OCI-LY7 (cell line): ENCODE measurements around the gene AREG. TPM values are rescaled to one million over a fixed set of nuclear protein-coding genes. Genes with fewer than 3 reads are reported as not detected.

Experiments
- BruUV-seq: library from RNA; stranded (reverse); fragments of 400-500 nt; replicated peaks from 2 replicates; lab custom pipeline; 2021; lab: Mats Ljungman, UMichigan
- CTCF ChIA-PET: fragments of 300-600 bp; sonication (Branson Sonifier 250); formaldehyde crosslinking; loops from one replicate; lab custom pipeline; 2022; ENCODE audit warnings: antibody characterized with exemption; ENCODE audit not compliant: unreplicated experiment; lab: Charles Lee
- POLR2A ChIA-PET: fragments of 300-600 bp; sonication (Branson Sonifier 250); formaldehyde crosslinking; loops from one replicate; lab custom pipeline; 2022; ENCODE audit warnings: antibody characterized with exemption; lab: Charles Lee
- DNase-seq: peaks from one replicate; pipeline ENCODE4 v3.0.0-alpha.2; 2015; ENCODE audit warnings: low spot score
- H2AFZ ChIP-seq: fragments of 200-600 bp; sonication (generic), shearing (Covaris generic); 2 replicates; pipeline ENCODE4 v1.6.1; 2014; ENCODE audit warnings: mild to moderate bottlenecking, antibody characterized with exemption, low read length, moderate library complexity
- H3K27ac ChIP-seq: fragments of 200-600 bp; sonication (generic); 2 replicates; pipeline ENCODE4 v1.5.1; 2014; ENCODE audit warnings: mixed run types, low read depth, mild to moderate bottlenecking, moderate library complexity, low read length, inconsistent platforms; ENCODE audit not compliant: poor library complexity, severe bottlenecking
- H3K36me3 ChIP-seq: fragments of 200-600 bp; sonication (generic); 2 replicates; pipeline ENCODE4 v1.6.1; 2014; ENCODE audit warnings: mild to moderate bottlenecking, antibody characterized with exemption, low read length, moderate library complexity, mixed read lengths; ENCODE audit not compliant: insufficient read depth
- H3K4me1 ChIP-seq: fragments of 200-600 bp; sonication (generic); 2 replicates; pipeline ENCODE4 v1.5.1; 2014; ENCODE audit warnings: mild to moderate bottlenecking, low read length; ENCODE audit not compliant: insufficient read depth, poor library complexity, severe bottlenecking
- H3K4me2 ChIP-seq: fragments of 200-600 bp; sonication (generic); 2 replicates; pipeline ENCODE4 v1.6.1; 2014; ENCODE audit warnings: mild to moderate bottlenecking, low read length
- H3K4me3 ChIP-seq: fragments of 200-600 bp; sonication (generic); 2 replicates; pipeline ENCODE4 v1.5.1; 2014; ENCODE audit warnings: mild to moderate bottlenecking, low read depth, low read length; ENCODE audit not compliant: poor library complexity, severe bottlenecking
- H3K79me2 ChIP-seq: fragments of 200-600 bp; sonication (generic); 2 replicates; pipeline ENCODE4 v1.6.1; 2016; ENCODE audit warnings: low read depth, mild to moderate bottlenecking, low read length, moderate library complexity, mixed read lengths; ENCODE audit not compliant: insufficient read depth
- H3K9me2 ChIP-seq: fragments of 200-600 bp; sonication (generic); 2 replicates; pipeline ENCODE4 v1.6.1; 2016; ENCODE audit warnings: mild to moderate bottlenecking, low read length, mixed read lengths; ENCODE audit not compliant: insufficient read depth
- H3K9me3 ChIP-seq: fragments of 200-600 bp; sonication (generic); 2 replicates; pipeline ENCODE4 v1.6.1; 2014; ENCODE audit warnings: mild to moderate bottlenecking, mixed run types, low read length, mixed read lengths
- H4K20me1 ChIP-seq: fragments of 200-600 bp; sonication (generic); 2 replicates; pipeline ENCODE4 v1.6.1; 2014; ENCODE audit warnings: mild to moderate bottlenecking, antibody characterized with exemption, low read length, moderate library complexity, mixed read lengths; ENCODE audit not compliant: insufficient read depth
- EZH2phosphoT487 ChIP-seq: fragments of 200-600 bp; sonication (generic); IDR thresholded peaks from 2 replicates; pipeline ENCODE4 v1.6.1; 2018; ENCODE audit warnings: low read depth, borderline replicate concordance, mild to moderate bottlenecking, mixed run types, antibody characterized with exemption, low read length, moderate library complexity, mixed read lengths
- intact Hi-C: fragments of 100-400 bp; cut with micrococcal nuclease; formaldehyde crosslinking; loops from one replicate; pipeline ENCODE4 v1.10.0; 2022; ENCODE audit not compliant: unreplicated experiment
- total RNA-seq, 2 experiments: library from RNA; depleted of rRNA in 1 of 2; stranded (reverse); fragments of >200 nt in 1 of 2; shearing (Covaris generic) in 1 of 2; gene quantifications; 2 replicates each; pipeline ENCODE4 v1.2.3, GENCODE V29; 2014 to 2022
- TF ChIP-seq, protein P1 (sequence below): fragments of 200-600 bp; sonication (generic); conservative IDR thresholded peaks from 2 replicates; pipeline ENCODE4 v1.5.1; 2014; ENCODE audit warnings: mild to moderate bottlenecking, antibody characterized with exemption, low read length, moderate library complexity, mixed read lengths

AREG gene
- total RNA-seq, 2 experiments from 2014 or later: not detected

DNA sequence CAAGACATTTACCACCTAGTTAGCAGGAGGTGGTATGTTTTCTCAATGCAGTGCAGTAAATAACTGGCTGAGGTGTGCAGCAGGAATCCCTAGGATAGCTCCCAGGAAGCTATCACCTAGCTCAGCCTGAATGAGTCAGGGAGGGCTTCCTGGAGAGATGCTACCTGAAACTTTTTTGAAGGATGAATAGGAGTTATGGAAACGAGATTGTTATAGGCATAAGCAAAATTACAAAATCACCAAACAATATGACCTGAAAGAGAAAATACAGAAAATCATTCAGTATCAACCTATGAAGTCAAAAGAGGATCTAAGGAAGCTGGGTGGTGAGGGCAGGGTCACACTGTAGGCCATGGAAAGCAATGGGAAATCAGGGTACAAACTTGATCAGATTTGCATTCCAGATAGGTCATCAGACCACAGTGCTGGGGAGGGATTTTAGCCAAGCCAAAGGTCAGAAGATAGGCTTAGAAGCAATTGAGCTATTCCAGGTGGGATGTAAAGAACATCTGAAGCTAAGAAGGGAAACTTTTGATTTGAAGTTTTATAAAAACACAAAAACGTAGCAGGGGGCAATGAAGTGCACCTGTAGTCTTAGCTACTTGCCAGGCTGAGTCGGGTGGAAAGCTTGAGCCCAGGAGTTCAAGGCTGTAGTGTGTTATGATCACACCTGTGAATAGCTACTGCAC, 11.3 kb downstream of the AREG start:
- POLR2A ChIA-PET: interaction anchor here (1.6 kb wide), 1 partner anchor 20 kb away, joined by 5 read pairs; no protein-coding TSS in a partner anchor
- intact Hi-C loops: no loop called here
- Histone ChIP-seq H3K27ac (no peak overlapping the region), H3K9me2 (no peaks in the 10 kb centered on the region), H3K9me3 (no peaks in the 10 kb centered on the region), H4K20me1 (no peaks in the 10 kb centered on the region), H2AFZ (no peak overlapping the region), H3K4me2 (no peak overlapping the region), H3K36me3 (no peaks in the 10 kb centered on the region), H3K79me2 (no peaks in the 10 kb centered on the region), H3K4me3 (no peak overlapping the region), H3K4me1 (no peaks in the 10 kb centered on the region)
- BruUV-seq: no TSS peak
- DNase-seq: no peak
- TF ChIP-seq, protein P1, sequence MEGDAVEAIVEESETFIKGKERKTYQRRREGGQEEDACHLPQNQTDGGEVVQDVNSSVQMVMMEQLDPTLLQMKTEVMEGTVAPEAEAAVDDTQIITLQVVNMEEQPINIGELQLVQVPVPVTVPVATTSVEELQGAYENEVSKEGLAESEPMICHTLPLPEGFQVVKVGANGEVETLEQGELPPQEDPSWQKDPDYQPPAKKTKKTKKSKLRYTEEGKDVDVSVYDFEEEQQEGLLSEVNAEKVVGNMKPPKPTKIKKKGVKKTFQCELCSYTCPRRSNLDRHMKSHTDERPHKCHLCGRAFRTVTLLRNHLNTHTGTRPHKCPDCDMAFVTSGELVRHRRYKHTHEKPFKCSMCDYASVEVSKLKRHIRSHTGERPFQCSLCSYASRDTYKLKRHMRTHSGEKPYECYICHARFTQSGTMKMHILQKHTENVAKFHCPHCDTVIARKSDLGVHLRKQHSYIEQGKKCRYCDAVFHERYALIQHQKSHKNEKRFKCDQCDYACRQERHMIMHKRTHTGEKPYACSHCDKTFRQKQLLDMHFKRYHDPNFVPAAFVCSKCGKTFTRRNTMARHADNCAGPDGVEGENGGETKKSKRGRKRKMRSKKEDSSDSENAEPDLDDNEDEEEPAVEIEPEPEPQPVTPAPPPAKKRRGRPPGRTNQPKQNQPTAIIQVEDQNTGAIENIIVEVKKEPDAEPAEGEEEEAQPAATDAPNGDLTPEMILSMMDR: no peak
- no peak for TF ChIP-seq EZH2phosphoT487
- CTCF ChIA-PET: no interaction called here

DNA sequence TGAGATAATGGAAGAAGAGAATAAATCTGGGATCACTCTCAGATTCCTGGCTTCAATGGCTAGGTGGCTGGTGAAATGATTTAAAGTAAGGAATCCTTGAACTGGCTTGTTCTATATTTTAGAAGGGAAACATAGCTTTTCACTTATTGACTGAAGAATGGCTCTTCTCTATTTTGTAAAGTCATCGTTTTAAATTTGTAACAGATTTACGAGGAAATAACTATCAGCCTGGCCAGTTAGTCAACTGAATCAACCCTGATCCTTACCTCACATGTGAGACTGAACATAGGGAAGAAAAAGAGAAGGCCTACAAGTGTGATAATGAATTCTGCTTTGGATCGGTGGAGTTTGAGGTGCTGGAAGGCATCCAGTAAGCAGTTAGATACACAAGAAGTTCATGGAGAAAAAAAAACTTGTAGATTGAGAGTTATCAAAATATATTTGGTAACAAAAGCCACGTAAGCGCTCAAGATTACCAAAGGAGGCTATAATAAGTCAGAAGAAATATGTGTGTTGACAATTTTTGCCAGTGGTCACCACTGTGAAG, 12.0 kb downstream of the AREG start:
- Histone ChIP-seq H3K4me2 (no peak overlapping the region), H2AFZ (no peak overlapping the region), H3K9me3 (no peaks in the 10 kb centered on the region), H3K79me2 (no peaks in the 10 kb centered on the region), H3K4me1 (no peaks in the 10 kb centered on the region), H3K9me2 (no peaks in the 10 kb centered on the region), H3K36me3 (no peaks in the 10 kb centered on the region), H3K4me3 (no peak overlapping the region), H3K27ac (no peak overlapping the region), H4K20me1 (no peaks in the 10 kb centered on the region)
- DNase-seq: no peak
- POLR2A ChIA-PET: interaction anchor here (0.7 to 1.6 kb wide), 3 partner anchors 18 to 133 kb away, joined by 4 to 5 read pairs (median 5); no protein-coding TSS in a partner anchor
- intact Hi-C loops: no loop called here
- CTCF ChIA-PET: no interaction called here
- TF ChIP-seq, protein P1: no peak
- no peak for TF ChIP-seq EZH2phosphoT487
- BruUV-seq: no TSS peak

DNA sequence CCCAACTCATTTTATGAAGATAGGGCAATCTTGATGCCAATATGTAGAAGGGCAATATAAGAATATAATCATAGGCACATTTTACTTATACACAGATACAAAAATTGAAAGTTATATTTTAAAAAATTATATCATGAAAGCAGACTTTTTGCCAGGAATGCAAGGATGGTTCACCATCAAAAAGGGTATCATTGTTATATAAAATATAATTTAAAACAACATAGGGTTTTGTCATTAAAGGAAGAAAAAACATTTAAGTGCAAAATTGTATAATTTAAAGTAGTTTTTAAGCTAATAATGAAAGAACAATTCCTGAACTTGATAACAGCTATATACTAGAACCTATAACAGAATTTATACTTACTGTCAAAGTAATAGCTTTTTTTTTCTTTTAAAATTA, 15.9 kb downstream of the AREG start:
- Histone ChIP-seq H3K4me1 (no peaks in the 10 kb centered on the region), H3K36me3 (no peaks in the 10 kb centered on the region), H3K4me3 (no peak overlapping the region), H3K9me3 (no peaks in the 10 kb centered on the region), H4K20me1 (no peaks in the 10 kb centered on the region), H3K9me2 (no peaks in the 10 kb centered on the region), H3K4me2 (no peak overlapping the region), H2AFZ (no peak overlapping the region), H3K27ac (no peak overlapping the region), H3K79me2 (no peaks in the 10 kb centered on the region)
- ChIA-PET POLR2A (interaction anchor here (0.8 kb wide), 1 partner anchor 10 kb away, joined by 3 read pairs; no protein-coding TSS in a partner anchor), CTCF (no interaction called here)
- DNase-seq: no peak
- no TSS peak for BruUV-seq
- TF ChIP-seq, protein P1: no peak
- TF ChIP-seq EZH2phosphoT487: no peak
- intact Hi-C loops: no loop called here
